Measurements from ENCODE around the gene NDUFAF8.

DNA sequence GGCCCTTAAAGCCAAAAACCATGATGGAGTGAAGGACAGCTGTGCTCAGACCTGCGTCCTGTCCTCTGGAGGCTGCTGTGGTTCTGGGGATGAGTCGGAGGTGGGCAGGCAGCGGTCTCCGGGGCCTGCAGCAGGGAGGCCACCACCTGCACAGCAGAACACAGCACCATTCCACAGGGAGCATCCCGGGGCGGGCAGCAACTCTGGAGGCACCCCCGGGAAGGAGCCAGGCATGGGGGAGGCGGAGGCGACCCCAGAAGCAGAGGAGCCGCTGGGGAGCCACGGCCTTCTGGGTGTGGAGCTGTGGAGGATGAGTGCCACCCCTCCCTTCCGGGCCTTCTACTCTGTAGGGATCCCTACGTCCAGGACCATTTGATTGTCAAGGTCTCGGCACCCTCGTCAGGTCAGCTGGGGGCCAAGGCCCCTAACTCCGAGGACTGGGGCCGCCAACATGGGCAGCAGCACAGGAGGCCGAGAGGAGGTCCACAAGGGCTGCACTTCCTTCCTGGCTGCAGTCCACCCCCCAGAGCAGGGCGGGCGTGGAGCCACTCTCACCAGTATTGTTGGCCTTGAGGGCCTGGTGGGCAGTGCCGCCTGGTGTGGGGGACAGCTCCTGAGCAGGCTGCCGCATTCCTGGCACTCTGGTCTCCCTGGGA is 40.2 kb upstream of the NDUFAF8 start:
- TF ChIP-seq CTCF (IDR thresholded peaks at IDR 0.05) (no peak), POLR2A (IDR thresholded peaks at IDR 0.05) (no peak), POLR2AphosphoS5 (IDR thresholded peaks at IDR 0.05) (no peak)

Data from prostate gland (tissue), 2 donors.